ENCODE data around the gene C20orf173. TPM values are rescaled to one million over a fixed set of nuclear protein-coding genes. Genes with fewer than 3 reads are reported as not detected.

Gene C20orf173
- polyA plus RNA-seq, 1 donor from 2014 or later = not detected

DNA sequence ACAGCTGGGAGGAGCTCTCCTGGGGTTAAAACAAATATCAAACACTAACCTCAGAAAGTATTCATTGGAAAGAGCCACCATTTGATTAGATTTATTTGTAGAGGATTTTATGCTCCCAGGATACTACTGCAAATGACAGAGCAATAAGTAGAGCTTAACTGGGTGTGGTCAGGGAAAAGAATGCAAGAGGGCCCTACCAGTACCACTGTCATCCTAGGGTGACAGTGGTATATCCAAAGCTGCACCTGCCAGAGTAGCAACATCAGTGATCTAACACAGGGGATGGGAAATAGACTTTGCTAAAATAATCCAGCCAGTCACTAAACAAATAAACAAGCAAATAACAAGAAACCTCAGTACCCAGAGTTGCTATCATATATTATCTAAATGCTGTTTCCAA is 42.1 kb upstream of the C20orf173 start:
- Histone ChIP-seq H3K4me3 (ENCODE audit: low read length) (no peak overlapping the region), H3F3A (ENCODE audit: insufficient read depth, low read length, poor library complexity, severe bottlenecking) (no peaks in the 10 kb centered on the region), H3K36me3 (ENCODE audit: insufficient read depth, low read length) (no peaks in the 10 kb centered on the region), H3K79me2 (replicated peaks; ENCODE audit: insufficient read depth, low read length) (no peaks in the 10 kb centered on the region), H3K4me2 (ENCODE audit: low read length) (no peak overlapping the region), H3K9me3 (ENCODE audit: low read length) (no peaks in the 10 kb centered on the region), H2AFZ (ENCODE audit: low read depth, low read length) (no peak overlapping the region), H3K9me2 (ENCODE audit: insufficient read depth, low read length) (no peaks in the 10 kb centered on the region), H3K27me3 (ENCODE audit: insufficient read depth, low read depth, low read length) (no peaks in the 10 kb centered on the region), H3K9ac (ENCODE audit: low read length) (no peak overlapping the region), H4K20me1 (ENCODE audit: insufficient read depth) (no peaks in the 10 kb centered on the region), H3K27ac (ENCODE audit: low read length) (no peak overlapping the region)
- no peak for TF ChIP-seq MXI1 (conservative IDR thresholded peaks at IDR 0.05; ENCODE audit: poor library complexity, severe bottlenecking)
- TF ChIP-seq, protein P1, sequence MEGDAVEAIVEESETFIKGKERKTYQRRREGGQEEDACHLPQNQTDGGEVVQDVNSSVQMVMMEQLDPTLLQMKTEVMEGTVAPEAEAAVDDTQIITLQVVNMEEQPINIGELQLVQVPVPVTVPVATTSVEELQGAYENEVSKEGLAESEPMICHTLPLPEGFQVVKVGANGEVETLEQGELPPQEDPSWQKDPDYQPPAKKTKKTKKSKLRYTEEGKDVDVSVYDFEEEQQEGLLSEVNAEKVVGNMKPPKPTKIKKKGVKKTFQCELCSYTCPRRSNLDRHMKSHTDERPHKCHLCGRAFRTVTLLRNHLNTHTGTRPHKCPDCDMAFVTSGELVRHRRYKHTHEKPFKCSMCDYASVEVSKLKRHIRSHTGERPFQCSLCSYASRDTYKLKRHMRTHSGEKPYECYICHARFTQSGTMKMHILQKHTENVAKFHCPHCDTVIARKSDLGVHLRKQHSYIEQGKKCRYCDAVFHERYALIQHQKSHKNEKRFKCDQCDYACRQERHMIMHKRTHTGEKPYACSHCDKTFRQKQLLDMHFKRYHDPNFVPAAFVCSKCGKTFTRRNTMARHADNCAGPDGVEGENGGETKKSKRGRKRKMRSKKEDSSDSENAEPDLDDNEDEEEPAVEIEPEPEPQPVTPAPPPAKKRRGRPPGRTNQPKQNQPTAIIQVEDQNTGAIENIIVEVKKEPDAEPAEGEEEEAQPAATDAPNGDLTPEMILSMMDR (IDR thresholded peaks at IDR 0.05; ENCODE audit: poor library complexity, severe bottlenecking) = no peak
- TF ChIP-seq EZH2 (IDR thresholded peaks at IDR 0.05; ENCODE audit: borderline replicate concordance, insufficient read depth, low read length, poor library complexity, severe bottlenecking) = no peak
- no peak for TF ChIP-seq TAF1 (IDR thresholded peaks at IDR 0.05; ENCODE audit: low read depth)
- TF ChIP-seq POLR2AphosphoS5 (IDR thresholded peaks at IDR 0.05) = no peak
- TF ChIP-seq SMC3 (conservative IDR thresholded peaks at IDR 0.05; ENCODE audit: poor library complexity) = no peak
- no peak for TF ChIP-seq EP300 (conservative IDR thresholded peaks at IDR 0.05; ENCODE audit: poor library complexity, severe bottlenecking)
- no peak for TF ChIP-seq RAD21 (conservative IDR thresholded peaks at IDR 0.05)
- TF ChIP-seq REST (IDR thresholded peaks at IDR 0.05; ENCODE audit: borderline replicate concordance) = no peak

GRCh38 chr20:35568645-35569044 is 39.2 kb upstream of the C20orf173 start:
- TF ChIP-seq SMC3 (conservative IDR thresholded peaks at IDR 0.05; ENCODE audit: poor library complexity) = no peak
- no peak for TF ChIP-seq RAD21 (conservative IDR thresholded peaks at IDR 0.05)
- no peak for TF ChIP-seq MXI1 (conservative IDR thresholded peaks at IDR 0.05; ENCODE audit: poor library complexity, severe bottlenecking)
- TF ChIP-seq REST (IDR thresholded peaks at IDR 0.05; ENCODE audit: borderline replicate concordance) = no peak
- no peak for TF ChIP-seq EZH2 (IDR thresholded peaks at IDR 0.05; ENCODE audit: borderline replicate concordance, insufficient read depth, low read length, poor library complexity, severe bottlenecking)
- no peak for TF ChIP-seq TAF1 (IDR thresholded peaks at IDR 0.05; ENCODE audit: low read depth)
- no peak for TF ChIP-seq POLR2AphosphoS5 (IDR thresholded peaks at IDR 0.05)
- TF ChIP-seq EP300 (conservative IDR thresholded peaks at IDR 0.05; ENCODE audit: poor library complexity, severe bottlenecking) = no peak
- TF ChIP-seq, protein P1 (IDR thresholded peaks at IDR 0.05; ENCODE audit: poor library complexity, severe bottlenecking) = no peak
- no peaks in the 10 kb centered on the region for H4K20me1 ChIP-seq (ENCODE audit: insufficient read depth)
- no peaks in the 10 kb centered on the region for H3K9me2 ChIP-seq (ENCODE audit: insufficient read depth, low read length)
- no peak overlapping the region for H3K4me3 ChIP-seq (ENCODE audit: low read length)
- H2AFZ ChIP-seq (ENCODE audit: low read depth, low read length) = no peak overlapping the region
- H3K36me3 ChIP-seq (ENCODE audit: insufficient read depth, low read length) = no peaks in the 10 kb centered on the region
- no peaks in the 10 kb centered on the region for H3K9me3 ChIP-seq (ENCODE audit: low read length)
- H3K4me2 ChIP-seq (ENCODE audit: low read length) = no peak overlapping the region
- no peak overlapping the region for H3K9ac ChIP-seq (ENCODE audit: low read length)
- H3K27me3 ChIP-seq (ENCODE audit: insufficient read depth, low read depth, low read length) = no peaks in the 10 kb centered on the region
- no peaks in the 10 kb centered on the region for H3F3A ChIP-seq (ENCODE audit: insufficient read depth, low read length, poor library complexity, severe bottlenecking)
- no peak overlapping the region for H3K27ac ChIP-seq (ENCODE audit: low read length)
- no peaks in the 10 kb centered on the region for H3K79me2 ChIP-seq (replicated peaks; ENCODE audit: insufficient read depth, low read length)

Measured in neural cell (in vitro differentiated cells).